CD14-positive monocyte (primary cell): ENCODE results near the gene OR51B4. TPM values are rescaled to one million over a fixed set of nuclear protein-coding genes. Genes with fewer than 3 reads are reported as not detected.

Experiments
- DNase-seq, 3 donors: peaks; one replicate each; pipeline ENCODE4 v3.0.0-alpha.2; 2011 to 2022
- H2AFZ ChIP-seq: 2 replicates; pipeline ENCODE4 v1.6.0; 2012; ENCODE audit warnings: mild to moderate bottlenecking, low read depth, low read length, inconsistent platforms; ENCODE audit not compliant: insufficient read depth, poor library complexity, severe bottlenecking
- H3K27ac ChIP-seq, 2 donors: 1 replicate in 1 of 2; 2 replicates in 1 of 2; pipeline ENCODE4 v1.5.1; 2012 to 2013; ENCODE audit warnings: low read length in 2 of 2, control low read depth in 1 of 2, inconsistent platforms in 1 of 2, low read depth in 1 of 2, mild to moderate bottlenecking in 1 of 2
- H3K27me3 ChIP-seq, 2 donors: one replicate each; pipeline versions ENCODE4 v1.6.0 to v1.6.1; 2011 to 2013; ENCODE audit warnings: low read length in 2 of 2; ENCODE audit not compliant: control insufficient read depth in 2 of 2, insufficient read depth in 2 of 2
- H3K36me3 ChIP-seq, 2 donors: replicated peaks in 1 of 2; 1 replicate in 1 of 2; 2 replicates in 1 of 2; pipeline versions ENCODE4 v1.5.1 to v1.6.1; 2012 to 2013; ENCODE audit warnings: low read length in 2 of 2, control low read depth in 1 of 2, inconsistent platforms in 1 of 2, mild to moderate bottlenecking in 1 of 2; ENCODE audit not compliant: insufficient read depth in 2 of 2, control insufficient read depth in 1 of 2
- H3K4me1 ChIP-seq, 2 donors: 1 replicate in 1 of 2; 2 replicates in 1 of 2; pipeline versions ENCODE4 v1.5.1 to v1.6.1; 2012 to 2013; ENCODE audit warnings: low read length in 2 of 2, control low read depth in 1 of 2, inconsistent platforms in 1 of 2, mild to moderate bottlenecking in 1 of 2, moderate library complexity in 1 of 2; ENCODE audit not compliant: insufficient read depth in 2 of 2, control insufficient read depth in 1 of 2
- H3K4me2 ChIP-seq: replicated peaks from 2 replicates; pipeline ENCODE3; 2012; ENCODE audit warnings: low read length, moderate library complexity, mild to moderate bottlenecking; ENCODE audit not compliant: poor library complexity, severe bottlenecking; ENCODE audit errors: extremely low read depth
- H3K4me3 ChIP-seq, 3 experiments: fragments of 200-600 bp in 1 of 3; sonication (generic) in 1 of 3; replicated peaks in 1 of 3; 1 replicate in 2 of 3; 2 replicates in 1 of 3; pipeline ENCODE4 v1.5.1; 2011 to 2013; ENCODE audit warnings: low read length in 3 of 3, mild to moderate bottlenecking in 3 of 3, control low read depth in 2 of 3, low read depth in 2 of 3, inconsistent platforms in 1 of 3, moderate library complexity in 1 of 3
- H3K79me2 ChIP-seq: 2 replicates; pipeline ENCODE4 v1.6.0; 2012; ENCODE audit warnings: mild to moderate bottlenecking, control low read depth, inconsistent platforms, low read length, moderate library complexity; ENCODE audit not compliant: insufficient read depth
- H3K9ac ChIP-seq: 2 replicates; pipeline ENCODE4 v1.6.0; 2017; ENCODE audit warnings: low read length, mild to moderate bottlenecking; ENCODE audit not compliant: insufficient read depth, poor library complexity, severe bottlenecking
- H3K9me3 ChIP-seq, 2 donors: replicated peaks in 1 of 2; 1 replicate in 1 of 2; 2 replicates in 1 of 2; pipeline versions ENCODE4 v1.5.1 to v1.6.1; 2012 to 2013; ENCODE audit warnings: low read length in 2 of 2, control low read depth in 1 of 2; ENCODE audit not compliant: control insufficient read depth in 1 of 2, insufficient read depth in 1 of 2
- H4K20me1 ChIP-seq: 2 replicates; pipeline ENCODE4 v1.6.0; 2012; ENCODE audit warnings: mild to moderate bottlenecking, low read length, control low read depth, moderate library complexity; ENCODE audit not compliant: insufficient read depth
- H3K27ac Mint-ChIP-seq, 7 donors: one replicate each; pipeline ENCODE4 v1.8.0; 2020; ENCODE audit warnings: mild to moderate bottlenecking in 7 of 7, mixed read lengths in 7 of 7, moderate library complexity in 6 of 7, inconsistent platforms in 2 of 7
- H3K27me3 Mint-ChIP-seq, 3 donors: one replicate each; pipeline ENCODE4 v1.8.0; 2021 to 2022; ENCODE audit warnings: low read depth in 3 of 3, mild to moderate bottlenecking in 3 of 3, mixed read lengths in 3 of 3, moderate library complexity in 3 of 3, inconsistent platforms in 1 of 3
- H3K36me3 Mint-ChIP-seq, 2 donors: one replicate each; pipeline ENCODE4 v1.8.0; 2020; ENCODE audit warnings: mixed read lengths in 2 of 2, inconsistent platforms in 1 of 2, mild to moderate bottlenecking in 1 of 2
- H3K4me1 Mint-ChIP-seq: one replicate; pipeline ENCODE4 v1.8.0; 2020; ENCODE audit warnings: mild to moderate bottlenecking, mixed read lengths
- H3K4me3 Mint-ChIP-seq, 2 donors: one replicate each; pipeline ENCODE4 v1.8.0; 2020; ENCODE audit warnings: mild to moderate bottlenecking in 2 of 2, mixed read lengths in 2 of 2, moderate library complexity in 1 of 2
- H3K9me3 Mint-ChIP-seq, 7 donors: one replicate each; pipeline ENCODE4 v1.8.0; 2020 to 2022; ENCODE audit warnings: mixed read lengths in 7 of 7, mild to moderate bottlenecking in 6 of 7, moderate library complexity in 6 of 7, inconsistent platforms in 2 of 7
- CTCF ChIP-seq: fragments of 200-600 bp; IDR thresholded peaks from one replicate; pipeline ENCODE4 v1.8.0; 2022; ENCODE audit warnings: antibody characterized with exemption, mild to moderate bottlenecking
- WGBS: methylation state at CpG from one replicate; pipeline ENCODE4 v1.1.5; 2013; ENCODE audit warnings: missing lambda C conversion rate; ENCODE audit not compliant: insufficient coverage; 5-methylcytosine and 5-hydroxymethylcytosine counted together
- intact Hi-C, 2 donors: fragments of 100-400 bp; cut with micrococcal nuclease; formaldehyde crosslinking; loops; one replicate each; pipeline versions ENCODE4 v1.15.0 to v1.15.1; 2023
- polyA plus RNA-seq, 3 donors: library from polyadenylated mRNA; depleted of rRNA in 1 of 3; unstranded in 2 of 3; stranded (reverse) in 1 of 3; fragments of 300-500 nt in 2 of 3; fragments of >200 nt in 1 of 3; fragmentation: Illumina TruSeq in 2 of 3; gene quantifications; 1 replicate in 2 of 3; 2 replicates in 1 of 3; pipeline ENCODE4 v1.2.3, GENCODE V29; 2012 to 2021

The OR51B4 gene
- polyA plus RNA-seq, 3 donors: not detected

DNA sequence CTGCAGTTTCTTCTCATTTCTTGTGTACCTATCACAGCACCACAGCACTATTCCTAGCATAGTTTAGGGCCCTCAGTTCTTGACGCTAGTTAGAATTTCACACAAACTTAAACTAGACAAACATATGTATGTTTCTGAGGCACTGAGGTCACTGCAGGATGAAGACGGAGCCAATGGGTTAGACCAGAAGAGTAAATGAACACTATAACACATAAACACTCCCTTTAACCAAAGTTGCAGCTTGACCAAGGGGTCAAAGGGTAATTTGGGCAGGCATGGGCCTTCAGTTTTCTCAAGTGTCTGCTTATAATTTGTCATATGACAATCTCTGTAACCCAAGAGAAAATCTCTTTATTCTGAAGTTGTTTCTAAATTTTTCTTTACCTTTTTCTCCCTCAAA, 19.1 kb downstream of the OR51B4 start:
- WGBS: no CpG with 5 or more reads among the region's 2 CpGs
- Histone ChIP-seq H3K4me3 (no peak overlapping the region), H3K27me3 (no peaks in the 10 kb centered on the region), H3K36me3 (no peaks in the 10 kb centered on the region), H4K20me1 (no peaks in the 10 kb centered on the region), H3K4me2 (no peak overlapping the region), H3K79me2 (no peaks in the 10 kb centered on the region), H3K27ac (no peak overlapping the region), H3K9ac (no peak overlapping the region), H3K4me1 (peaks cover 0 to 4% of the 10 kb centered on the region in 2 donors), H2AFZ (no peak overlapping the region), H3K9me3 (no peaks in the 10 kb centered on the region)
- no peak overlapping the region for H3K27ac Mint-ChIP-seq
- DNase-seq: no peak
- H3K27me3 Mint-ChIP-seq: peaks cover 0 to 3% (median 1%) of the 10 kb centered on the region in 3 donors
- no peak for TF ChIP-seq CTCF
- no peaks in the 10 kb centered on the region for H3K36me3 Mint-ChIP-seq
- peaks cover 4% of the 10 kb centered on the region for H3K4me1 Mint-ChIP-seq
- no peak overlapping the region for H3K4me3 Mint-ChIP-seq
- intact Hi-C loops: no loop called here
- peaks cover 0 to 3% (median 0%) of the 10 kb centered on the region in 7 donors for H3K9me3 Mint-ChIP-seq

- H4K20me1 ChIP-seq: no peaks in the 10 kb centered on the region
- H3K27me3 ChIP-seq: no peaks in the 10 kb centered on the region
- H3K4me1 ChIP-seq: peaks cover 0 to 4% of the 10 kb centered on the region in 2 donors
- no peak overlapping the region for H2AFZ ChIP-seq
- Mint-ChIP-seq H3K36me3 (no peaks in the 10 kb centered on the region), H3K27me3 (peaks cover 0 to 3% (median 1%) of the 10 kb centered on the region in 3 donors), H3K9me3 (peaks cover 0 to 3% (median 2%) of the 10 kb centered on the region in 7 donors), H3K4me3 (no peak overlapping the region), H3K4me1 (peaks cover 4% of the 10 kb centered on the region), H3K27ac (no peak overlapping the region)
- H3K9me3 ChIP-seq: no peaks in the 10 kb centered on the region
- no peaks in the 10 kb centered on the region for H3K36me3 ChIP-seq
- H3K79me2 ChIP-seq: no peaks in the 10 kb centered on the region
- no peak overlapping the region for H3K4me3 ChIP-seq
- no peak for TF ChIP-seq CTCF
- H3K27ac ChIP-seq: no peak overlapping the region
- intact Hi-C loops: no loop called here
- no peak for DNase-seq
- H3K9ac ChIP-seq: no peak overlapping the region
- H3K4me2 ChIP-seq: no peak overlapping the region
These were observed 20.1 kb downstream of the OR51B4 start for GRCh38 chr11:5281596-5281995.
